Measurements from ENCODE around the gene SHISA6. TPM values are rescaled to one million over a fixed set of nuclear protein-coding genes. Genes with fewer than 3 reads are reported as not detected.

Gene SHISA6
- total RNA-seq, 1 experiment from 2014 or later, result not detected

DNA sequence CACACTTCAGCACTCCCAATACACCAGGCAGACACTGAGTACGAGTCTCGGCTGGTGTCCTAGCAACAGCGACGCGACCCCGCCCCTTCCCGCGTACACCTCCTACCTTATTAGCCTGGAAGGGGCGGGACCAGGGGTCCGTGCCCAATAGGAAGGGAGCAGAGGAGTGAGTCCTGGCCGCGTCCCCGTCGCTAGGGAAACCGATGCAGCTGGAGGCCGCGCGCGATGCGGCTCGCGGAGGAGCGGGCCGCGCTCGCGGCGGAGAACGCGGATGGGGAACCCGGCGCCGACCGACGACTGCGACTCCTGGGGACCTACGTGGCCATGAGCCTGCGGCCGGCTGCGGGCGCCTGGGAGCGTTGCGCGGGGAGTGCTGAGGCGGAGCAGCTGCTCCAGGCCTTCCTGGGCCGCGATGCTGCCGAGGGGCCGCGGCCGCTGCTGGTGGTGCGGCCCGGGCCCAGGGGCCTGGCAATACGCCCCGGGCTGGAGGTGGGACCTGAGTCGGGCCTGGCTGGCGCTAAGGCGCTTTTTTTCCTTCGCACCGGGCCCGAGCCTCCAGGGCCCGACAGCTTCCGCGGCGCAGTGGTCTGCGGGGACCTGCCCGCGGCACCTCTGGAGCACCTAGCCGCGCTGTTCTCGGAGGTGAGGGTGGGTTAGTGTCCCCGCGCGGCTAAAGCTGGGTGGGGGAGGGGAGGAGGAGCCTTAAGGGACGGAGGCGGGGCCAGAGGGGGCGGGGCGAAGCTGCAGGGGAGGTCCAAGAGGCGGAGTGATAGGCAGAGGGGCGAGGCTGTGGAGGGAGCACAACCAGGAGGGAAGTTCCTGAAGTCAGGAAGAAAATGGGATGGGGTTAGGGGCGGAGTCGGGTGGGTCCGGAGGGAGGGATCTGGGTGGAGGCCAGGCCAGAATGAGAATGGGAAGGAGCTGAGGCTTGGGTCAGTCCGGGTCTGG is 357.5 kb downstream of the SHISA6 start, which contains the start of gene DNAH9:
TSS of gene DNAH9 (plus strand) at position 197 of the 948 bp plus-strand sequence. CDS start at position 226, 29 bp downstream.
- Histone ChIP-seq H3K27me3 (ENCODE audit: control insufficient read depth, insufficient read depth, low read length) (no peaks in the 10 kb centered on the region), H3K36me3 (ENCODE audit: control insufficient read depth, insufficient read depth, low read length) (no peaks in the 10 kb centered on the region), H3K9me3 (ENCODE audit: control insufficient read depth, insufficient read depth, low read depth, low read length) (no peaks in the 10 kb centered on the region), H3K4me1 (ENCODE audit: control insufficient read depth, insufficient read depth, low read length) (no peaks in the 10 kb centered on the region), H3K27ac (ENCODE audit: low read length) (no peak within 1 kb of the TSS), H3K4me3 (ENCODE audit: low read depth in 2 of 2, low read length in 2 of 2) (no peak within 1 kb of the TSS)
- no TSS peak for BruUV-seq (replicated peaks)
- ATAC-seq, result no peak
- TF ChIP-seq SIN3A (IDR thresholded peaks at IDR 0.05; ENCODE audit: borderline replicate concordance, insufficient read depth, low read depth, low read length) (no peak), TCF7L2 (IDR thresholded peaks at IDR 0.05; ENCODE audit: low read depth, low read length) (no peak), POLR2AphosphoS5 (IDR thresholded peaks at IDR 0.05; ENCODE audit: low read depth, low read length) (no peak)
- TF ChIP-seq, protein P1, sequence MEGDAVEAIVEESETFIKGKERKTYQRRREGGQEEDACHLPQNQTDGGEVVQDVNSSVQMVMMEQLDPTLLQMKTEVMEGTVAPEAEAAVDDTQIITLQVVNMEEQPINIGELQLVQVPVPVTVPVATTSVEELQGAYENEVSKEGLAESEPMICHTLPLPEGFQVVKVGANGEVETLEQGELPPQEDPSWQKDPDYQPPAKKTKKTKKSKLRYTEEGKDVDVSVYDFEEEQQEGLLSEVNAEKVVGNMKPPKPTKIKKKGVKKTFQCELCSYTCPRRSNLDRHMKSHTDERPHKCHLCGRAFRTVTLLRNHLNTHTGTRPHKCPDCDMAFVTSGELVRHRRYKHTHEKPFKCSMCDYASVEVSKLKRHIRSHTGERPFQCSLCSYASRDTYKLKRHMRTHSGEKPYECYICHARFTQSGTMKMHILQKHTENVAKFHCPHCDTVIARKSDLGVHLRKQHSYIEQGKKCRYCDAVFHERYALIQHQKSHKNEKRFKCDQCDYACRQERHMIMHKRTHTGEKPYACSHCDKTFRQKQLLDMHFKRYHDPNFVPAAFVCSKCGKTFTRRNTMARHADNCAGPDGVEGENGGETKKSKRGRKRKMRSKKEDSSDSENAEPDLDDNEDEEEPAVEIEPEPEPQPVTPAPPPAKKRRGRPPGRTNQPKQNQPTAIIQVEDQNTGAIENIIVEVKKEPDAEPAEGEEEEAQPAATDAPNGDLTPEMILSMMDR (IDR thresholded peaks at IDR 0.05), result no peak
- TF ChIP-seq, protein P2, sequence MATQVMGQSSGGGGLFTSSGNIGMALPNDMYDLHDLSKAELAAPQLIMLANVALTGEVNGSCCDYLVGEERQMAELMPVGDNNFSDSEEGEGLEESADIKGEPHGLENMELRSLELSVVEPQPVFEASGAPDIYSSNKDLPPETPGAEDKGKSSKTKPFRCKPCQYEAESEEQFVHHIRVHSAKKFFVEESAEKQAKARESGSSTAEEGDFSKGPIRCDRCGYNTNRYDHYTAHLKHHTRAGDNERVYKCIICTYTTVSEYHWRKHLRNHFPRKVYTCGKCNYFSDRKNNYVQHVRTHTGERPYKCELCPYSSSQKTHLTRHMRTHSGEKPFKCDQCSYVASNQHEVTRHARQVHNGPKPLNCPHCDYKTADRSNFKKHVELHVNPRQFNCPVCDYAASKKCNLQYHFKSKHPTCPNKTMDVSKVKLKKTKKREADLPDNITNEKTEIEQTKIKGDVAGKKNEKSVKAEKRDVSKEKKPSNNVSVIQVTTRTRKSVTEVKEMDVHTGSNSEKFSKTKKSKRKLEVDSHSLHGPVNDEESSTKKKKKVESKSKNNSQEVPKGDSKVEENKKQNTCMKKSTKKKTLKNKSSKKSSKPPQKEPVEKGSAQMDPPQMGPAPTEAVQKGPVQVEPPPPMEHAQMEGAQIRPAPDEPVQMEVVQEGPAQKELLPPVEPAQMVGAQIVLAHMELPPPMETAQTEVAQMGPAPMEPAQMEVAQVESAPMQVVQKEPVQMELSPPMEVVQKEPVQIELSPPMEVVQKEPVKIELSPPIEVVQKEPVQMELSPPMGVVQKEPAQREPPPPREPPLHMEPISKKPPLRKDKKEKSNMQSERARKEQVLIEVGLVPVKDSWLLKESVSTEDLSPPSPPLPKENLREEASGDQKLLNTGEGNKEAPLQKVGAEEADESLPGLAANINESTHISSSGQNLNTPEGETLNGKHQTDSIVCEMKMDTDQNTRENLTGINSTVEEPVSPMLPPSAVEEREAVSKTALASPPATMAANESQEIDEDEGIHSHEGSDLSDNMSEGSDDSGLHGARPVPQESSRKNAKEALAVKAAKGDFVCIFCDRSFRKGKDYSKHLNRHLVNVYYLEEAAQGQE (IDR thresholded peaks at IDR 0.05; ENCODE audit: insufficient read depth in 1 of 2, low read depth in 2 of 2, low read length in 1 of 2), result no peak
- intact Hi-C loops (cut with micrococcal nuclease; ENCODE audit: unreplicated experiment) (no loop called here), in situ Hi-C loops (cut with HindIII; ENCODE audit: low pct_unique_long_range_greater_than_20kb, low sequenced_read_pairs) (no loop called here)
- no peak for DNase-seq (ENCODE audit: low read depth, low spot score)
- ChIA-PET CTCF (no interaction called here), POLR2A (no interaction called here)

DNA sequence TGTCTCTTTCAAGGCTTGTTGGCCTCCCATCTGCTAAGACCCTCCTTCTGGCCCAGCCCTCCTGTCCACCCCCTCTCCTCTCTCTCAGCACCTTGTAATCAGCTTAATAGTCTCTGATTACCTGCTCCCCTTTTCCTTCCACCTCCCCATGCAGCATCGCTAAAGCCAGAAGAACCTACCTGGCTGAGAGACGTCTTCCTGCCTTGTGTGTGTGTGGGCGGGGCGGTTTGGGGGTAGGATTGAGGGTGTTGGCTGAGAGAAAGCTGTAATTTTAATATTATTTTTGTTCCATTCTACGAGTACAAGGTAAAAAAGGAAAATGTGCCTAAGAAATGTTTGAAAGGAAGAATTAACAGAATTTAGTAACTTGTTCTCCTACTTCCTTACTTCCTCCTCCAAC is 360.6 kb downstream of the SHISA6 start:
- intact Hi-C loops (cut with micrococcal nuclease; ENCODE audit: unreplicated experiment) (no loop called here), in situ Hi-C loops (cut with HindIII; ENCODE audit: low pct_unique_long_range_greater_than_20kb, low sequenced_read_pairs) (no loop called here)
- ChIA-PET POLR2A (no interaction called here), CTCF (no interaction called here)
- TF ChIP-seq, protein P1 (IDR thresholded peaks at IDR 0.05), result no peak
- TF ChIP-seq SIN3A (IDR thresholded peaks at IDR 0.05; ENCODE audit: borderline replicate concordance, insufficient read depth, low read depth, low read length) (no peak), POLR2AphosphoS5 (IDR thresholded peaks at IDR 0.05; ENCODE audit: low read depth, low read length) (no peak), TCF7L2 (IDR thresholded peaks at IDR 0.05; ENCODE audit: low read depth, low read length) (no peak)
- TF ChIP-seq, protein P2 (IDR thresholded peaks at IDR 0.05; ENCODE audit: insufficient read depth in 1 of 2, low read depth in 2 of 2, low read length in 1 of 2), result no peak
- no TSS peak for BruUV-seq (replicated peaks)
- DNase-seq (ENCODE audit: low read depth, low spot score), result no peak
- Histone ChIP-seq H3K9me3 (ENCODE audit: control insufficient read depth, insufficient read depth, low read depth, low read length) (no peaks in the 10 kb centered on the region), H3K36me3 (ENCODE audit: control insufficient read depth, insufficient read depth, low read length) (no peaks in the 10 kb centered on the region), H3K27ac (ENCODE audit: low read length) (no peak overlapping the region), H3K4me1 (ENCODE audit: control insufficient read depth, insufficient read depth, low read length) (no peaks in the 10 kb centered on the region), H3K4me3 (ENCODE audit: low read depth in 2 of 2, low read length in 2 of 2) (no peak overlapping the region), H3K27me3 (ENCODE audit: control insufficient read depth, insufficient read depth, low read length) (no peaks in the 10 kb centered on the region)
- ATAC-seq, result no peak

Measured in Panc1 (cell line).